Transverse colon (tissue), 3 donors: ENCODE data around the gene IBA57.

Source experiments
- EP300 ChIP-seq: sonication (generic); formaldehyde crosslinking; IDR thresholded peaks from one replicate; pipeline ENCODE4 v1.6.1; 2017; ENCODE audit warnings: antibody characterized with exemption, low read depth
- POLR2A ChIP-seq: fragments of 450-650 bp; IDR thresholded peaks from one replicate; pipeline ENCODE4 v1.6.1; 2016; ENCODE audit warnings: antibody characterized with exemption, mild to moderate bottlenecking, moderate library complexity
- TF ChIP-seq, protein P1 (sequence below), 5 experiments: fragments of 200-600 bp in 3 of 5; fragments of 450-650 bp in 2 of 5; sonication (generic) in 3 of 5; IDR thresholded peaks; 1 replicate in 2 of 5; 2 replicates in 3 of 5; pipeline ENCODE4 v1.5.1; 2016 to 2017; ENCODE audit warnings: antibody characterized with exemption in 5 of 5, inconsistent platforms in 3 of 5, mild to moderate bottlenecking in 2 of 5, moderate library complexity in 1 of 5

DNA sequence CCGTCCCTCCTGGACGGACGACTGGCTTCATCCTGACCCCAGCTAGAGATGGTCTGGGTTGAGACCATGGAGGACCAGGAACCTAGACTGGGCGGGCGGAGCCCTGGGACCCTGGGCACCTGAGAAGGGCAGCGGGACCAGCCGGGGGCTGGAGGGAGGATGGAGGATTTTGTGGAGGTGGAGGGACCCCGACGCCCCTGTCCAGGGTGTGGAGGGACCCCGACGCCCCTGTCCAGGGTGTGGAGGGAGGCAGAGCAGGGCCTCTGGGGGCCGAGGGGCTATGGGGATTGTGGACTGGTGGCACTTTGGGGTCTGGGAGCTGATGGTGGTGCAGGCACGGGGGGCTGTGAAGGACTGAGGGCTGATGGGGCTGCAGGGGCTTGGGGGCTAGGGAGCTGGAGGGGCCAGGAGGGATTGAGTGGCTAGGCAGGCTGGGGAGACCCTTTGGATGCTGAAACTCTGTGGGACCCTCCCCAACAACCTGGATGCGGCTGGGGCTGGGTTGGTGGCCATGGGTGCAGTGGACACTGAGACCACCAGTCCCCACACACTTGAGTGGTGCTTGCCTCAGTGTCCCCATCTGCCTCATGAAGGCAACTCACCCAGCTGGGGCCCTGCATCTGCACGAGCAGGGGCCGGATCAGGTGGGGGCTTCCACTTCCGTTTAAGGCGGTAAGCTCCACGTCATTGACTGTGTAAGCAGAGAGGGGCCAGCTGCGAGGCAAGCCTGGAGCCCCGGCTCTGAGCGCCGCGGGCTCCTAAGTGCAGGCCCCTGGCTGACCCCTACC lies 8.5 kb upstream of the IBA57 start:
- no peak for TF ChIP-seq EP300
- TF ChIP-seq, protein P1, sequence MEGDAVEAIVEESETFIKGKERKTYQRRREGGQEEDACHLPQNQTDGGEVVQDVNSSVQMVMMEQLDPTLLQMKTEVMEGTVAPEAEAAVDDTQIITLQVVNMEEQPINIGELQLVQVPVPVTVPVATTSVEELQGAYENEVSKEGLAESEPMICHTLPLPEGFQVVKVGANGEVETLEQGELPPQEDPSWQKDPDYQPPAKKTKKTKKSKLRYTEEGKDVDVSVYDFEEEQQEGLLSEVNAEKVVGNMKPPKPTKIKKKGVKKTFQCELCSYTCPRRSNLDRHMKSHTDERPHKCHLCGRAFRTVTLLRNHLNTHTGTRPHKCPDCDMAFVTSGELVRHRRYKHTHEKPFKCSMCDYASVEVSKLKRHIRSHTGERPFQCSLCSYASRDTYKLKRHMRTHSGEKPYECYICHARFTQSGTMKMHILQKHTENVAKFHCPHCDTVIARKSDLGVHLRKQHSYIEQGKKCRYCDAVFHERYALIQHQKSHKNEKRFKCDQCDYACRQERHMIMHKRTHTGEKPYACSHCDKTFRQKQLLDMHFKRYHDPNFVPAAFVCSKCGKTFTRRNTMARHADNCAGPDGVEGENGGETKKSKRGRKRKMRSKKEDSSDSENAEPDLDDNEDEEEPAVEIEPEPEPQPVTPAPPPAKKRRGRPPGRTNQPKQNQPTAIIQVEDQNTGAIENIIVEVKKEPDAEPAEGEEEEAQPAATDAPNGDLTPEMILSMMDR (IDR thresholded peaks at IDR 0.05): no peak
- TF ChIP-seq POLR2A: no peak
